Adrenal gland (tissue), 12 donors: ENCODE measurements around the gene TUBB3. TPM values are rescaled to one million over a fixed set of nuclear protein-coding genes. Genes with fewer than 3 reads are reported as not detected.

Source experiments
- DNase-seq, 7 donors: peaks; one replicate each; pipeline ENCODE4 v3.0.0-alpha.2; 2019 to 2020
- H3K27ac ChIP-seq, 5 donors: fragments of 200-600 bp; sonication (generic) in 4 of 5; 1 replicate in 3 of 5; 2 replicates in 2 of 5; pipeline versions ENCODE4 v1.5.1 to v1.8.0; 2016 to 2020; ENCODE audit warnings: mild to moderate bottlenecking in 1 of 5
- H3K27me3 ChIP-seq: fragments of 200-600 bp; 2 replicates; pipeline ENCODE4 v1.8.0; 2021
- H3K36me3 ChIP-seq, 2 donors: fragments of 200-600 bp; replicated peaks in 1 of 2; 1 replicate in 1 of 2; 2 replicates in 1 of 2; pipeline versions ENCODE4 v1.5.1 to v1.8.0; 2018 to 2022
- H3K4me1 ChIP-seq, 2 donors: fragments of 200-600 bp; replicated peaks in 1 of 2; 1 replicate in 1 of 2; 2 replicates in 1 of 2; pipeline versions ENCODE4 v1.5.1 to v1.8.0; 2018 to 2021
- H3K4me3 ChIP-seq, 4 donors: fragments of 200-600 bp; sonication (generic) in 3 of 4; one replicate each; pipeline ENCODE4 v1.5.1; 2016 to 2018
- H3K9me3 ChIP-seq, 3 donors: fragments of 200-600 bp; sonication (generic) in 1 of 3; replicated peaks in 1 of 3; 1 replicate in 2 of 3; 2 replicates in 1 of 3; pipeline versions ENCODE4 v1.5.1 to v1.8.0; 2016 to 2021
- CTCF ChIP-seq, 6 experiments: fragments of 450-650 bp in 4 of 6; fragments of 200-600 bp in 2 of 6; sonication (generic) in 1 of 6; IDR thresholded peaks; 1 replicate in 5 of 6; 2 replicates in 1 of 6; pipeline versions ENCODE4 v1.5.1 to v1.8.0; 2016 to 2021; ENCODE audit warnings: antibody characterized with exemption in 6 of 6, mild to moderate bottlenecking in 2 of 6, moderate library complexity in 1 of 6
- POLR2A ChIP-seq, 2 donors: fragments of 450-650 bp; IDR thresholded peaks; one replicate each; pipeline ENCODE4 v1.6.1; 2017; ENCODE audit warnings: antibody characterized with exemption in 2 of 2, mild to moderate bottlenecking in 2 of 2, moderate library complexity in 1 of 2
- WGBS, 4 donors: extraction: QIAGEN DNeasy Blood & Tissue Kit in 2 of 4; methylation state at CpG; one replicate each; pipeline versions ENCODE4 v1.1.5 to v1.1.7; 2013 to 2017; 5-methylcytosine and 5-hydroxymethylcytosine counted together
- intact Hi-C, 2 donors: fragments of 100-400 bp; cut with DNase I; formaldehyde crosslinking; loops; one replicate each; pipeline versions ENCODE4 v1.14.1 to v1.15.0; 2022 to 2023
- polyA plus RNA-seq, 3 donors: library from polyadenylated mRNA; stranded (reverse); fragments of 200-250 nt in 2 of 3; fragments of 350-450 nt in 1 of 3; fragmentation: Illumina TruSeq in 1 of 3; extraction: RNeasy Lipid Tissue Mini Kit (QIAGEN cat#74804) in 1 of 3; gene quantifications; one replicate each; pipeline ENCODE4 v1.2.3, GENCODE V29; 2013 to 2014
- total RNA-seq, 9 donors: library from RNA; depleted of rRNA in 4 of 9; stranded (reverse); fragments of >200 nt in 4 of 9; fragments of 120-200 nt in 1 of 9; fragmentation: NEBNext Ultra II Directional in 1 of 9; extraction: Animal tissue kit (Norgen Biotek cat#: 25700) in 1 of 9; gene quantifications; one replicate each; pipeline versions ENCODE4 v1.1.0 to v1.2.4, GENCODE V29; 2013 to 2023
- donor health status: healthy with polysubstance abuse.
- donor health status: Bipolar disorder and iron deficiency.
- donor health status: DM: yes; HTN: yes; CAD: no.
- donor health status: DM: no; HTN: no; CAD: no.
- donor health status: DM: no; HTN: no; CAD: no.
- donor health status: DM: yes; HTN: yes; CAD: no.

The TUBB3 gene
- total and polyA plus RNA-seq, 12 donors = 6.4 to 63.8 (median 14.5) TPM

GRCh38 chr16:89957216-89957785 is 34.2 kb downstream of the TUBB3 start:
- Histone ChIP-seq H3K36me3 (peaks cover 0 to 7% of the 10 kb centered on the region in 2 donors), H3K4me3 (no peak overlapping the region), H3K4me1 (no peaks in the 10 kb centered on the region), H3K27ac (peak overlapping the region in 1 of 5 donors; percentile 71), H3K27me3 (no peaks in the 10 kb centered on the region), H3K9me3 (no peaks in the 10 kb centered on the region)
- intact Hi-C loops = no loop called here
- no peak for DNase-seq
- 83 to 95% (median 86%) methylated on average over 9 to 23 of the region's 23 CpGs for WGBS, 4 donors
- TF ChIP-seq CTCF (IDR thresholded peaks at IDR 0.05) = no peak
- TF ChIP-seq POLR2A (IDR thresholded peaks at IDR 0.05) = no peak

GRCh38 chr16:89958068-89958467 is 34.9 kb downstream of the TUBB3 start:
- Histone ChIP-seq H3K27ac (peak overlapping the region in 1 of 5 donors; percentile 71), H3K4me1 (no peaks in the 10 kb centered on the region), H3K4me3 (no peak overlapping the region), H3K9me3 (no peaks in the 10 kb centered on the region), H3K36me3 (peaks cover 0 to 7% of the 10 kb centered on the region in 2 donors), H3K27me3 (no peaks in the 10 kb centered on the region)
- intact Hi-C loops = no loop called here
- WGBS, 4 donors = 90 to 100% (median 93%) methylated on average over 4 to 7 of the region's 7 CpGs
- TF ChIP-seq CTCF (IDR thresholded peaks at IDR 0.05) (no peak), POLR2A (IDR thresholded peaks at IDR 0.05) (no peak)
- peak in 6 of 7 donors; percentile 42 to 77 (median 52) for DNase-seq

GRCh38 chr16:89958596-89958995 is 35.5 kb downstream of the TUBB3 start:
- Histone ChIP-seq H3K27ac (no peak overlapping the region), H3K9me3 (no peaks in the 10 kb centered on the region), H3K4me3 (no peak overlapping the region), H3K4me1 (no peaks in the 10 kb centered on the region), H3K36me3 (peaks cover 0 to 7% of the 10 kb centered on the region in 2 donors), H3K27me3 (no peaks in the 10 kb centered on the region)
- TF ChIP-seq CTCF (IDR thresholded peaks at IDR 0.05) (no peak), POLR2A (IDR thresholded peaks at IDR 0.05) (no peak)
- DNase-seq = no peak
- intact Hi-C loops = no loop called here
- WGBS, 4 donors = 93 to 96% (median 95%) methylated on average over 10 of the region's 10 CpGs

GRCh38 chr16:89960966-89961365 is 37.8 kb downstream of the TUBB3 start:
- peaks cover 0 to 11% of the 10 kb centered on the region in 2 donors for H3K36me3 ChIP-seq
- H3K4me3 ChIP-seq = no peak overlapping the region
- no peak overlapping the region for H3K27ac ChIP-seq
- H3K27me3 ChIP-seq = no peaks in the 10 kb centered on the region
- no peak for DNase-seq
- H3K4me1 ChIP-seq = no peaks in the 10 kb centered on the region
- intact Hi-C loops = no loop called here
- 92 to 97% (median 94%) methylated on average over 10 to 13 of the region's 13 CpGs for WGBS, 4 donors
- no peak for TF ChIP-seq POLR2A (IDR thresholded peaks at IDR 0.05)
- TF ChIP-seq CTCF (IDR thresholded peaks at IDR 0.05) = no peak
- H3K9me3 ChIP-seq = no peaks in the 10 kb centered on the region
